HCT116 (cell line): ENCODE measurements around the gene RPL31. TPM values are rescaled to one million over a fixed set of nuclear protein-coding genes. Genes with fewer than 3 reads are reported as not detected.

ENCODE experiments used
- ATAC-seq: fragments of 200-7000 bp; cut with Tn5 transposase; 2 replicates; pipeline ENCODE4 v1.9.1; 2020; ENCODE audit warnings: mild to moderate bottlenecking, moderate library complexity
- BruUV-seq: library from RNA; stranded (reverse); fragments of 400-500 nt; replicated peaks from 2 replicates; lab custom pipeline; 2021; lab: Mats Ljungman, UMichigan
- CTCF ChIA-PET: fragments of 300-600 bp; sonication (Branson Sonifier 250); formaldehyde crosslinking; loops from one replicate; lab custom pipeline; 2021; ENCODE audit warnings: antibody characterized with exemption; lab: Charles Lee
- POLR2A ChIA-PET: fragments of 300-600, 350-600 bp; sonication (Branson Sonifier 250); formaldehyde crosslinking; loops from one replicate; lab custom pipeline; 2021; ENCODE audit warnings: antibody characterized with exemption; lab: Charles Lee
- RAD21 ChIA-PET, 2 experiments: fragments of 300-600 bp; sonication (Branson Sonifier 250); formaldehyde crosslinking; loops; one replicate each; lab custom pipeline; 2023; ENCODE audit warnings: low total read pairs in 2 of 2; ENCODE audit not compliant: uncharacterized antibody in 2 of 2, unreplicated experiment in 2 of 2, low non-redundant PET in 1 of 2; lab: Charles Lee
- DNase-seq: peaks from one replicate; pipeline ENCODE4 v3.0.0-alpha.2; 2010; ENCODE audit warnings: low read depth, low spot score
- H2AFZ ChIP-seq: fragments of 200-600 bp; shearing (Covaris generic), sonication (generic); 2 replicates; pipeline ENCODE4 v1.6.1; 2017; ENCODE audit warnings: low read depth, mixed run types, mixed read lengths, antibody characterized with exemption, low read length; ENCODE audit not compliant: poor library complexity, severe bottlenecking
- H3K27ac ChIP-seq: 2 replicates; pipeline ENCODE4 v1.5.1; 2012; ENCODE audit warnings: low read depth, low read length
- H3K27me3 ChIP-seq: fragments of 200-600 bp; sonication (generic); 2 replicates; pipeline ENCODE4 v1.6.1; 2016; ENCODE audit warnings: mixed run types, low read length, mixed read lengths; ENCODE audit not compliant: insufficient read depth
- H3K36me3 ChIP-seq, 2 experiments: fragments of 200-500 bp in 1 of 2; fragments of 200-600 bp in 1 of 2; sonication (Bioruptor generic) in 1 of 2; sonication (generic) in 1 of 2; 2 replicates each; pipeline versions ENCODE4 v1.5.1 to v1.6.1; 2014 to 2016; ENCODE audit warnings: low read length in 2 of 2, inconsistent platforms in 1 of 2, mixed read lengths in 1 of 2, mixed run types in 1 of 2; ENCODE audit not compliant: insufficient read depth in 2 of 2, control insufficient read depth in 1 of 2
- H3K4me1 ChIP-seq, 2 experiments: fragments of 200-600 bp in 1 of 2; sonication (generic) in 1 of 2; 2 replicates each; pipeline versions ENCODE4 v1.5.1 to v1.6.1; 2012 to 2017; ENCODE audit warnings: low read length in 2 of 2, inconsistent platforms in 1 of 2, mild to moderate bottlenecking in 1 of 2, mixed read lengths in 1 of 2, mixed run types in 1 of 2, moderate library complexity in 1 of 2; ENCODE audit not compliant: insufficient read depth in 2 of 2, control insufficient read depth in 1 of 2
- H3K4me2 ChIP-seq: fragments of 200-600 bp; sonication (generic); 2 replicates; pipeline ENCODE4 v1.6.1; 2017; ENCODE audit warnings: mixed run types, low read length, mixed read lengths
- H3K4me3 ChIP-seq, 2 experiments: fragments of 200-600 bp in 1 of 2; sonication (generic) in 1 of 2; replicated peaks in 1 of 2; 2 replicates each; pipeline ENCODE4 v1.5.1; 2011 to 2016; ENCODE audit warnings: low read length in 2 of 2, control low read depth in 1 of 2, low read depth in 1 of 2, mild to moderate bottlenecking in 1 of 2, mixed read lengths in 1 of 2, mixed run types in 1 of 2
- H3K79me2 ChIP-seq: fragments of 200-600 bp; sonication (generic); 2 replicates; pipeline ENCODE4 v1.6.1; 2017; ENCODE audit warnings: mild to moderate bottlenecking, mixed run types, low read length, moderate library complexity, mixed read lengths; ENCODE audit not compliant: insufficient read depth
- H3K9ac ChIP-seq: fragments of 200-600 bp; sonication (generic); 2 replicates; pipeline ENCODE4 v1.6.1; 2016; ENCODE audit warnings: low read length, mixed read lengths
- H3K9me2 ChIP-seq: fragments of 200-600 bp; sonication (generic), shearing (Covaris generic); 2 replicates; pipeline ENCODE4 v1.6.1; 2017; ENCODE audit warnings: mixed run types, mild to moderate bottlenecking, moderate library complexity; ENCODE audit not compliant: insufficient read depth
- H3K9me3 ChIP-seq, 2 experiments: fragments of 200-500 bp in 1 of 2; fragments of 200-600 bp in 1 of 2; sonication (Bioruptor generic) in 1 of 2; sonication (generic) in 1 of 2; 2 replicates each; pipeline ENCODE4 v1.6.1; 2014 to 2017; ENCODE audit warnings: low read length in 2 of 2, mixed read lengths in 2 of 2, inconsistent platforms in 1 of 2, low read depth in 1 of 2, mild to moderate bottlenecking in 1 of 2, mixed run types in 1 of 2, moderate library complexity in 1 of 2; ENCODE audit not compliant: control insufficient read depth in 1 of 2, insufficient read depth in 1 of 2
- H4K20me1 ChIP-seq: fragments of 200-600 bp; sonication (generic), shearing (Covaris generic); 2 replicates; pipeline ENCODE4 v1.6.1; 2017; ENCODE audit warnings: mixed run types, mild to moderate bottlenecking, moderate library complexity; ENCODE audit not compliant: insufficient read depth
- ATF3 ChIP-seq: IDR thresholded peaks from 2 replicates; pipeline ENCODE4 v1.6.1; 2012
- CEBPB ChIP-seq: IDR thresholded peaks from 2 replicates; pipeline ENCODE4 v1.6.1; 2012; ENCODE audit warnings: low read depth
- EGR1 ChIP-seq: IDR thresholded peaks from 2 replicates; pipeline ENCODE4 v1.6.1; 2012; ENCODE audit warnings: low read depth
- EZH2 ChIP-seq: fragments of 200-600 bp; sonication (generic); IDR thresholded peaks from 2 replicates; pipeline ENCODE4 v1.6.1; 2017; ENCODE audit warnings: antibody characterized with exemption, mixed run types
- FOSL1 ChIP-seq: IDR thresholded peaks from 2 replicates; pipeline ENCODE4 v1.6.1; 2012; ENCODE audit warnings: low read depth
- JUND ChIP-seq: IDR thresholded peaks from 2 replicates; pipeline ENCODE4 v1.6.1; 2012
- MAX ChIP-seq: IDR thresholded peaks from 2 replicates; pipeline ENCODE4 v1.6.1; 2012
- POLR2A ChIP-seq: IDR thresholded peaks from 2 replicates; pipeline ENCODE4 v1.7.0; 2011; ENCODE audit warnings: borderline replicate concordance; ENCODE audit not compliant: insufficient read depth, insufficient read length; ENCODE audit errors: extremely low read depth
- RAD21 ChIP-seq: IDR thresholded peaks from 2 replicates; pipeline ENCODE4 v1.6.1; 2012; ENCODE audit warnings: low read depth, mild to moderate bottlenecking
- REST ChIP-seq: IDR thresholded peaks from 2 replicates; pipeline ENCODE4 v1.6.1; 2012; ENCODE audit warnings: low read depth
- SP1 ChIP-seq: IDR thresholded peaks from 2 replicates; pipeline ENCODE4 v1.6.1; 2012; ENCODE audit warnings: low read depth
- SRF ChIP-seq: IDR thresholded peaks from 2 replicates; pipeline ENCODE4 v1.6.1; 2012; ENCODE audit warnings: low read depth
- YY1 ChIP-seq: IDR thresholded peaks from 2 replicates; pipeline ENCODE4 v1.6.1; 2011; ENCODE audit warnings: low read length, low read depth, moderate library complexity, mild to moderate bottlenecking; ENCODE audit not compliant: insufficient replicate concordance; ENCODE audit errors: extremely low read depth
- ZFX ChIP-seq: fragments of 450-650 bp; IDR thresholded peaks from 2 replicates; pipeline ENCODE4 v1.6.1; 2017
- ZNF274 ChIP-seq: fragments of 200-500 bp; sonication (Bioruptor generic); IDR thresholded peaks from 2 replicates; pipeline ENCODE4 v1.6.1; 2014; ENCODE audit warnings: mild to moderate bottlenecking, low read depth, low read length, inconsistent platforms
- intact Hi-C: fragments of 100-400 bp; cut with micrococcal nuclease; formaldehyde crosslinking; loops from 2 replicates; pipeline ENCODE4 v1.10.0; 2022
- total RNA-seq: library from RNA; stranded (reverse); gene quantifications from one replicate; pipeline ENCODE4 v1.2.1, GENCODE V29; 2021; ENCODE audit not compliant: unreplicated experiment
- TF ChIP-seq, protein P1 (sequence below), 3 experiments: fragments of 200-600 bp in 1 of 3; sonication (generic) in 1 of 3; IDR thresholded peaks in 2 of 3; conservative IDR thresholded peaks in 1 of 3; 2 replicates each; pipeline ENCODE4 v1.5.1; 2012 to 2017; ENCODE audit warnings: low read depth in 2 of 3, low read length in 2 of 3, antibody characterized with exemption in 1 of 3, borderline replicate concordance in 1 of 3, control low read depth in 1 of 3, mild to moderate bottlenecking in 1 of 3, mixed read lengths in 1 of 3, mixed run types in 1 of 3, moderate library complexity in 1 of 3; ENCODE audit not compliant: insufficient read depth in 1 of 3

RPL31 gene
- total RNA-seq, 1 experiment from 2014 or later = 1,340 TPM

DNA sequence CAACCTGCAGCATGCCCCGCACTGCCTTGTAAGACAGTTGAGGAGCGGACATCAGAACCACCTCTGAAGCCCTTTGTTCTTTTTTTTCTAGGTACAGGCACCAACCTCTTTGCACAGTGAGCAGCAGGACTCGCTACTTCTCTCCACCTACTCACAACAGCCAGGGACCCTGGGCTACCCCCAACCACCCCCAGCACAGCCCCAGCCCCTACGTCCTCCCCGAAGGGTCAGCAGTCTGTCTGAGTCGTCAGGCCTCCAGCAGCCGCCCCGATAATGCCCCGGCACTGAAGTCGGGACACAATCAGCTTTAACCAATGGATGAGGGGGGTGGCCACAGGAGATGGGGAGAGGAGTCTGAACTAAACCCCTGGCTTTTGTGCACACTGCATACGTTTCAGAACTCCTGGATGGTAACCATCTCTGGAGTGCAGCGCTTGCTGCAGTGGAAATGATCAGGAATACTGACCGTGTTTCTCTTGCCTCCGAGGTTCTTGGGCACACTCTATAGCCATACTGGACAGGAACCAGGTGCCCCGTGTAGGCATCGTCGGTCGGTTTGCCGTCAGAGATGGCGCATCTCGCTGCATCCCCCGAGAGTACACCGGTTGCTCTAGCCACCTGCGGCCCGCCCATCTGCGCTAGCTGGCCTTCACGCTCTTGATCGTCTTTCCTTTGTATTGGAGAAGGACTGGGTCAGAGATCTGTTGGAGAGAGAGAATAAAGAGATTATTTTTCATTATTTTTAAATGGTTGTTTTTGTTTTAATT, 6.6 kb upstream of the RPL31 start:
- no peaks in the 10 kb centered on the region for H3K4me1 ChIP-seq
- no peak overlapping the region for H3K9ac ChIP-seq
- TF ChIP-seq EGR1 (no peak), ZNF274 (no peak), MAX (no peak), REST (no peak), YY1 (no peak), FOSL1 (no peak), RAD21 (no peak), JUND (no peak), CEBPB (no peak), EZH2 (no peak), ATF3 (no peak), POLR2A (no peak), ZFX (no peak), SP1 (no peak), SRF (no peak)
- TF ChIP-seq, protein P1, sequence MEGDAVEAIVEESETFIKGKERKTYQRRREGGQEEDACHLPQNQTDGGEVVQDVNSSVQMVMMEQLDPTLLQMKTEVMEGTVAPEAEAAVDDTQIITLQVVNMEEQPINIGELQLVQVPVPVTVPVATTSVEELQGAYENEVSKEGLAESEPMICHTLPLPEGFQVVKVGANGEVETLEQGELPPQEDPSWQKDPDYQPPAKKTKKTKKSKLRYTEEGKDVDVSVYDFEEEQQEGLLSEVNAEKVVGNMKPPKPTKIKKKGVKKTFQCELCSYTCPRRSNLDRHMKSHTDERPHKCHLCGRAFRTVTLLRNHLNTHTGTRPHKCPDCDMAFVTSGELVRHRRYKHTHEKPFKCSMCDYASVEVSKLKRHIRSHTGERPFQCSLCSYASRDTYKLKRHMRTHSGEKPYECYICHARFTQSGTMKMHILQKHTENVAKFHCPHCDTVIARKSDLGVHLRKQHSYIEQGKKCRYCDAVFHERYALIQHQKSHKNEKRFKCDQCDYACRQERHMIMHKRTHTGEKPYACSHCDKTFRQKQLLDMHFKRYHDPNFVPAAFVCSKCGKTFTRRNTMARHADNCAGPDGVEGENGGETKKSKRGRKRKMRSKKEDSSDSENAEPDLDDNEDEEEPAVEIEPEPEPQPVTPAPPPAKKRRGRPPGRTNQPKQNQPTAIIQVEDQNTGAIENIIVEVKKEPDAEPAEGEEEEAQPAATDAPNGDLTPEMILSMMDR (IDR thresholded peaks at IDR 0.05 in 2 of 3, conservative IDR thresholded peaks at IDR 0.05 in 1 of 3; ENCODE audit: borderline replicate concordance in 1 of 3, insufficient read depth in 1 of 3, low read depth in 2 of 3, low read length in 2 of 3) = no peak
- H4K20me1 ChIP-seq = no peaks in the 10 kb centered on the region
- no peaks in the 10 kb centered on the region; a peak in 1 of 4 replicates for H3K36me3 ChIP-seq
- no peaks in the 10 kb centered on the region for H3K9me3 ChIP-seq
- no peak overlapping the region for H3K4me2 ChIP-seq
- no peaks in the 10 kb centered on the region for H3K27me3 ChIP-seq
- H3K9me2 ChIP-seq = no peaks in the 10 kb centered on the region
- H3K79me2 ChIP-seq = no peaks in the 10 kb centered on the region
- BruUV-seq = no TSS peak
- ChIA-PET CTCF (no interaction called here), RAD21 (no interaction called here), POLR2A (no interaction called here)
- no peak overlapping the region for H3K27ac ChIP-seq
- no peak overlapping the region for H2AFZ ChIP-seq
- intact Hi-C loops = no loop called here
- ATAC-seq (no peak), DNase-seq (no peak)
- no peak overlapping the region for H3K4me3 ChIP-seq
